Karpas-422 (cell line): ENCODE measurements around the gene DNAH9. TPM values are rescaled to one million over a fixed set of nuclear protein-coding genes. Genes with fewer than 3 reads are reported as not detected.
"Not testable (repeated sequence)": the region's sequence is repeated elsewhere in the genome, so short reads cannot be mapped to it uniquely, and the experiment has no call there.

ENCODE experiments used
- DNase-seq: peaks from one replicate; pipeline ENCODE4 v3.0.0-alpha.2; 2015
- H2AFZ ChIP-seq: fragments of 200-600 bp; sonication (generic); 2 replicates; pipeline ENCODE4 v1.6.1; 2014; ENCODE audit warnings: antibody characterized with exemption, low read length, mixed read lengths
- H3K27ac ChIP-seq: fragments of 200-600 bp; sonication (generic); 2 replicates; pipeline ENCODE4 v1.5.1; 2014; ENCODE audit warnings: mild to moderate bottlenecking, low read length, moderate library complexity
- H3K27me3 ChIP-seq: fragments of 200-600 bp; sonication (generic); 2 replicates; pipeline ENCODE4 v1.6.1; 2014; ENCODE audit warnings: low read length, mixed read lengths
- H3K36me3 ChIP-seq: fragments of 200-600 bp; sonication (generic); 2 replicates; pipeline ENCODE4 v1.6.1; 2014; ENCODE audit warnings: low read length, mixed read lengths; ENCODE audit not compliant: insufficient read depth
- H3K4me1 ChIP-seq: fragments of 200-600 bp; sonication (generic); 2 replicates; pipeline ENCODE4 v1.6.1; 2014; ENCODE audit warnings: mild to moderate bottlenecking, low read length, mixed read lengths
- H3K4me2 ChIP-seq: fragments of 200-600 bp; sonication (generic); 2 replicates; pipeline ENCODE4 v1.6.1; 2014; ENCODE audit warnings: low read length, low read depth, mild to moderate bottlenecking; ENCODE audit not compliant: poor library complexity, severe bottlenecking
- H3K4me3 ChIP-seq: fragments of 200-600 bp; sonication (generic); 2 replicates; pipeline ENCODE4 v1.5.1; 2014; ENCODE audit warnings: mild to moderate bottlenecking, antibody characterized with exemption, low read length, mixed read lengths
- H3K79me2 ChIP-seq: fragments of 200-600 bp; sonication (generic); 2 replicates; pipeline ENCODE4 v1.6.1; 2014; ENCODE audit warnings: mild to moderate bottlenecking, low read length, mixed read lengths
- H3K9ac ChIP-seq: fragments of 200-600 bp; sonication (generic); 2 replicates; pipeline ENCODE4 v1.6.0; 2014; ENCODE audit warnings: low read length
- H3K9me2 ChIP-seq: fragments of 200-600 bp; sonication (generic), shearing (Covaris generic); replicated peaks from 2 replicates; pipeline ENCODE4 v1.6.0; 2014; ENCODE audit warnings: mild to moderate bottlenecking, low read length, moderate library complexity; ENCODE audit not compliant: insufficient read depth
- H3K9me3 ChIP-seq: fragments of 300-700, 200-600 bp; sonication (generic); 2 replicates; pipeline ENCODE4 v1.6.1; 2014; ENCODE audit warnings: low read length, mixed read lengths
- H4K20me1 ChIP-seq: fragments of 200-600 bp; sonication (generic); 2 replicates; pipeline ENCODE4 v1.6.1; 2014; ENCODE audit warnings: mild to moderate bottlenecking, antibody characterized with exemption, low read length, low read depth; ENCODE audit not compliant: insufficient read depth
- total RNA-seq: library from RNA; depleted of rRNA; stranded (reverse); fragments of >200 nt; shearing (Covaris generic); gene quantifications from 2 replicates; pipeline ENCODE4 v1.2.3, GENCODE V29; 2014; ENCODE audit warnings: low replicate concordance

Gene DNAH9
- total RNA-seq, 1 experiment from 2014 or later = not detected

DNA sequence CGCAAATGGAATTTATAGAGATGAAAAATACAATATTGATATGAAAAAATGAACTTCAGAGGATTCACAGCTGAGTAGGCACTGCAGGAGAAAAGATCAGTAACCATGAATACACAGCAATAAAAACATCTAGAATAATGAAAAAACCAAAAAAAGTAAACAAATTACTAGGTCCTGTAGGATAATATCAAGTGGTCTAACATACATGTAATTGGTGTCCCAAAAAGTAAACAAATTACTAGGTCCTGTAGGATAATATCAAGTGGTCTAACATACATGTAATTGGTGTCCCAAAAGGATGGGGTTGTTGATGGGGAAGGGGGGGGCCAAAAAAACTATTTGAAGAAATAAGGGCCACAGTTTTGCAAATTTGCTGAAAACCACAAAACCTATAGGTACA is 355.7 kb downstream of the DNAH9 start:
- H3K4me1 ChIP-seq = no peaks in the 10 kb centered on the region
- H3K4me2 ChIP-seq = no peak overlapping the region
- H2AFZ ChIP-seq = no peak overlapping the region
- H3K27ac ChIP-seq = no peak overlapping the region
- DNase-seq = no peak
- H3K4me3 ChIP-seq = no peak overlapping the region
- H3K27me3 ChIP-seq = no peaks in the 10 kb centered on the region
- no peaks in the 10 kb centered on the region for H3K79me2 ChIP-seq
- no peaks in the 10 kb centered on the region for H3K9me3 ChIP-seq
- no peaks in the 10 kb centered on the region for H3K9me2 ChIP-seq
- H3K36me3 ChIP-seq = 0 out of 2 replicates have a peak, but pooled peaks cover 4% of the 10 kb centered on the region
- no peaks in the 10 kb centered on the region for H4K20me1 ChIP-seq
- no peak overlapping the region for H3K9ac ChIP-seq

DNA sequence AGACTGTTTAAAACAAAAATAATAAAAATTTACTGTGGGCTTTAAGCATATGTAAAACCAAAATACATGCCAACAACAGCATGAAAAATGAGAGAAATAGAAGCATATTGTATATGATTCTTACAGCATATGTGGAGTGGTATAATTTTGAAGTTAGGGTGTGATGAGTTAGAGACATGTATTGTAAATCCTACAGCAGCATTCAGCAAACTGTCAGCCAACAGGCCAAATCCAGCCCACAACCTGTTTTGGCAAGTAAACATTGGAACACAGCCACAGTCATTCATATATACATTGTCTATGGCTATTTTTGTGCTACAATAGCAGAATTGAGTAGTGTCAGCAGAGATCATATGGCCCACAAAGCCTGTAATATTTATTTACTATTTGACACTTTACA is 356.7 kb downstream of the DNAH9 start:
- H2AFZ ChIP-seq = no peak overlapping the region
- H3K4me1 ChIP-seq = no peaks in the 10 kb centered on the region
- H3K4me2 ChIP-seq = no peak overlapping the region
- DNase-seq = no peak
- H3K9me2 ChIP-seq = no peaks in the 10 kb centered on the region
- no peak overlapping the region for H3K4me3 ChIP-seq
- H3K9me3 ChIP-seq = no peaks in the 10 kb centered on the region
- H3K79me2 ChIP-seq = no peaks in the 10 kb centered on the region
- H3K36me3 ChIP-seq = 0 out of 2 replicates have a peak, but pooled peaks cover 4% of the 10 kb centered on the region
- no peak overlapping the region for H3K9ac ChIP-seq
- H3K27ac ChIP-seq = no peak overlapping the region
- H4K20me1 ChIP-seq = no peaks in the 10 kb centered on the region
- H3K27me3 ChIP-seq = no peaks in the 10 kb centered on the region

DNA sequence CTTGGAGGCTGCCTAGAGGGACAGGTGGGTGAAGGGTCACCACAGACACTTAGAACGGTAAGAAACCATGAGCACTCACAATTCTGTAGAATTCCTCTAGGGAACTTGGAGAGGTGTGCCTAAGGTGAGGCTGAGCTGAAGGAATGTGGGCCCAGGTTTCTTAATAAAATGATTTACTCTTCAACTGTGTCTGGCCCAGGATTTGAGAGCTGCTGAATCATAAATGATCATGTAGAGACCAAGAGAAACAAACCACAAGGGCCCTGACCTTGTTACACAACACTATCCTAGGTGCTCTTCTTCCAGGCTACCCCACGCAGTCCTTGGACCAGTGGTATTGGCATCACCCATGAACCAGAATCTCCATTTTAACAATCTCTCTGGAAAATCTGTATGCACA is 371.3 kb downstream of the DNAH9 start:
- peaks cover 4% of the 10 kb centered on the region for H3K36me3 ChIP-seq
- H3K27me3 ChIP-seq = no peaks in the 10 kb centered on the region
- no peak overlapping the region for H3K9ac ChIP-seq
- no peaks in the 10 kb centered on the region for H3K9me2 ChIP-seq
- H3K9me3 ChIP-seq = peaks cover 10% of the 10 kb centered on the region
- H2AFZ ChIP-seq = no peak overlapping the region
- H3K79me2 ChIP-seq = no peaks in the 10 kb centered on the region
- no peak overlapping the region for H3K4me3 ChIP-seq
- H3K27ac ChIP-seq = no peak overlapping the region
- H4K20me1 ChIP-seq = no peaks in the 10 kb centered on the region
- no peak overlapping the region for H3K4me2 ChIP-seq
- H3K4me1 ChIP-seq = no peaks in the 10 kb centered on the region
- no peak for DNase-seq

- not testable (repeated sequence) for H3K36me3 ChIP-seq, H3K27me3 ChIP-seq, H3K4me3 ChIP-seq, H2AFZ ChIP-seq, H3K4me2 ChIP-seq, H3K27ac ChIP-seq, H3K9me3 ChIP-seq, H3K79me2 ChIP-seq, H4K20me1 ChIP-seq, H3K9me2 ChIP-seq, DNase-seq, H3K9ac ChIP-seq, H3K4me1 ChIP-seq
Observed at GRCh38 chr17:11972741-11973140, 374.5 kb downstream of the DNAH9 start.

DNA sequence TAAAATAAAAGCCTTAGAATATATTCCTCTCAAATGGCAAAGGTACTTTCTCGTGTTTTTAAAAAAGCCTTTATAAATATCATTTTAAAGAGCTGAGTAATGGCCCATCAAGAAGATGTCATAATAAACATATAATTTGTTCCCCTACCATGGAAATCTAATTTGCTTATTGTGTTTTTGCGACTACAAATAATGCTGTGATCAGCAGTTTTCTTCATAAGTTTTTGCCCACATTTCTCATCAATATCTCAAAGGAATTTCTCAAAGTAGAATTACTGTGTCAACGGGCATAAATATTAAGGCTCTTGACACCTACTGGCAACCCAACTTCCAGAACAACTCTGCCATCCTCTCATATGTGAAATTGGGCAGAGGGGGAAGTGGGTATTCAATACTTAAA is 381.5 kb downstream of the DNAH9 start:
- H3K36me3 ChIP-seq = peaks cover 38% of the 10 kb centered on the region
- DNase-seq = no peak
- H3K4me3 ChIP-seq = no peak overlapping the region
- H3K27ac ChIP-seq = no peak overlapping the region
- H3K79me2 ChIP-seq = peaks cover 2% of the 10 kb centered on the region; the same call in 1 of the 2 replicates
- H4K20me1 ChIP-seq = no peaks in the 10 kb centered on the region
- no peak overlapping the region for H3K4me2 ChIP-seq
- no peak overlapping the region for H2AFZ ChIP-seq
- no peaks in the 10 kb centered on the region for H3K4me1 ChIP-seq
- H3K27me3 ChIP-seq = no peaks in the 10 kb centered on the region
- no peaks in the 10 kb centered on the region for H3K9me3 ChIP-seq
- no peak overlapping the region for H3K9ac ChIP-seq
- H3K9me2 ChIP-seq = no peaks in the 10 kb centered on the region

DNA sequence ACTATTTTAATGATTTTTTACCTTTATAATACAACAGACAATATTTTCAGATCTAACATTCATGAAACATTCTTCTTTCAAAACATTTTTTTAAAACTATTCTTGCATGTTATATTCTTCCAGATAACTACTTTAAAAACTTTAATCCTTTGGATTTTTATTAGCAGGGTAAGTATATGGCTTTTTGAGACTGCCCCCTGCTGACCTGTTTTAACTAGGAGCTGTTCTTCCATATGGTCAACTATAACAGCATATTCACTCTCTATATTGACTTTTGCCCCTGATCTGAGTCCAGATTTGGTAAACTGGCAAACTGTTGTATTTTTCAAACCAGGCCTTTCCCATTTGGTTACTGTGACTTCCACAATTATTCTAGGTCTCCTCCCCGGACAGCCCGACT is 382.5 kb downstream of the DNAH9 start:
- Histone ChIP-seq H4K20me1 (no peaks in the 10 kb centered on the region), H3K36me3 (peaks cover 38% of the 10 kb centered on the region), H3K27me3 (no peaks in the 10 kb centered on the region), H2AFZ (no peak overlapping the region), H3K9me2 (no peaks in the 10 kb centered on the region), H3K27ac (no peak overlapping the region), H3K4me3 (no peak overlapping the region), H3K4me1 (no peaks in the 10 kb centered on the region), H3K4me2 (no peak overlapping the region), H3K9me3 (no peaks in the 10 kb centered on the region), H3K79me2 (peaks cover 5% of the 10 kb centered on the region; the same call in 1 of the 2 replicates), H3K9ac (no peak overlapping the region)
- DNase-seq = no peak

- DNase-seq = no peak
- Histone ChIP-seq H3K9me3 (no peaks in the 10 kb centered on the region), H3K36me3 (peaks cover 37% of the 10 kb centered on the region), H3K9me2 (no peaks in the 10 kb centered on the region), H3K27ac (no peak overlapping the region), H3K79me2 (peaks cover 9% of the 10 kb centered on the region), H2AFZ (no peak overlapping the region), H3K4me1 (no peaks in the 10 kb centered on the region), H4K20me1 (no peaks in the 10 kb centered on the region), H3K4me2 (no peak overlapping the region), H3K9ac (no peak overlapping the region), H3K4me3 (no peak overlapping the region), H3K27me3 (no peaks in the 10 kb centered on the region)
Observed at GRCh38 chr17:11981862-11982261, 383.6 kb downstream of the DNAH9 start.

DNA sequence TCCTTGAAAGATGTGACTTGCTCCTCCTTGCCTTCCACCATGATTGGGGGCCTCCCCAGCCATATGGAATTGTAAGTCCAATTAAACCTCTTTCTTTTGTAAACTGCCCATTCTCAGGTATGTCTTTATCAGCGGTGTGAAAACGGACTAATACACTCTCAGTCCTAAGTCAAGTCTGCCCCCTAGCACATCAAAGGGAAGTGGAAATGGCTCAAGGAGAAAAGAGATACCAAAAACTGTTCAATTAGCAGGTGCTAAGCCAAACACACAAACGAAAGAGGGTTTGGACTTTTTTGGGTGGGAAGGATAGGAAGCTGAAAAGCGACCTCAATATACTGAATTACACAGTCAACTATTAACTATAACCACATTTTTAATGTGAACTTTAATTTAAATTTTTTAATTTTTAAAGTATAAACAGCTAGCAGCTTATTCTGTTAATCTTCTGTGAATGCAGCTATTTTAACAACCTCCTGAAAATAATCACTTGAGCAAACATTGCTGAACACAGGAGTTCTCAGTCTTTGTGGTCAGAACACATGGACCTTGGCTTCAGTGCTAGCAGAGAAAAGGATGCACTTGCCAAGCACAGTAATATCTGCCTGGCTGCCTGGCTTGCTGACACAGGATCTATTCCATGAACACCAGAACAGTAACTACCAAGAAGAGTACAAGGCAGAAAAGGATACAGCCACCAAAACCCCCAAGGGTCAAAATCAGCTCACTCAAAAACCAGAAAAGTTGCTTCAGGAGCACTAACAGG is 388.1 kb downstream of the DNAH9 start:
- no peak for DNase-seq
- Histone ChIP-seq H3K27ac (no peak overlapping the region), H3K4me1 (no peaks in the 10 kb centered on the region), H2AFZ (no peak overlapping the region), H3K9ac (no peak overlapping the region), H3K9me2 (no peaks in the 10 kb centered on the region), H3K9me3 (no peaks in the 10 kb centered on the region), H3K4me3 (no peak overlapping the region), H3K36me3 (peaks cover 21% of the 10 kb centered on the region), H4K20me1 (no peaks in the 10 kb centered on the region), H3K4me2 (no peak overlapping the region), H3K27me3 (no peaks in the 10 kb centered on the region), H3K79me2 (peaks cover 16% of the 10 kb centered on the region)
